Pericardium fibroblast (primary cell): ENCODE measurements around the gene LYSET. TPM values are rescaled to one million over a fixed set of nuclear protein-coding genes. Genes with fewer than 3 reads are reported as not detected.

Experiments used
- total RNA-seq: library from RNA; depleted of rRNA; stranded (reverse); fragments of >200 nt; gene quantifications from 2 replicates; pipeline ENCODE4 v1.2.3, GENCODE V29; 2015

LYSET gene, protein sequence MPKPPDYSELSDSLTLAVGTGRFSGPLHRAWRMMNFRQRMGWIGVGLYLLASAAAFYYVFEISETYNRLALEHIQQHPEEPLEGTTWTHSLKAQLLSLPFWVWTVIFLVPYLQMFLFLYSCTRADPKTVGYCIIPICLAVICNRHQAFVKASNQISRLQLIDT
- 3.8 and 5.4 TPM in 2 replicates for total RNA-seq

DNA sequence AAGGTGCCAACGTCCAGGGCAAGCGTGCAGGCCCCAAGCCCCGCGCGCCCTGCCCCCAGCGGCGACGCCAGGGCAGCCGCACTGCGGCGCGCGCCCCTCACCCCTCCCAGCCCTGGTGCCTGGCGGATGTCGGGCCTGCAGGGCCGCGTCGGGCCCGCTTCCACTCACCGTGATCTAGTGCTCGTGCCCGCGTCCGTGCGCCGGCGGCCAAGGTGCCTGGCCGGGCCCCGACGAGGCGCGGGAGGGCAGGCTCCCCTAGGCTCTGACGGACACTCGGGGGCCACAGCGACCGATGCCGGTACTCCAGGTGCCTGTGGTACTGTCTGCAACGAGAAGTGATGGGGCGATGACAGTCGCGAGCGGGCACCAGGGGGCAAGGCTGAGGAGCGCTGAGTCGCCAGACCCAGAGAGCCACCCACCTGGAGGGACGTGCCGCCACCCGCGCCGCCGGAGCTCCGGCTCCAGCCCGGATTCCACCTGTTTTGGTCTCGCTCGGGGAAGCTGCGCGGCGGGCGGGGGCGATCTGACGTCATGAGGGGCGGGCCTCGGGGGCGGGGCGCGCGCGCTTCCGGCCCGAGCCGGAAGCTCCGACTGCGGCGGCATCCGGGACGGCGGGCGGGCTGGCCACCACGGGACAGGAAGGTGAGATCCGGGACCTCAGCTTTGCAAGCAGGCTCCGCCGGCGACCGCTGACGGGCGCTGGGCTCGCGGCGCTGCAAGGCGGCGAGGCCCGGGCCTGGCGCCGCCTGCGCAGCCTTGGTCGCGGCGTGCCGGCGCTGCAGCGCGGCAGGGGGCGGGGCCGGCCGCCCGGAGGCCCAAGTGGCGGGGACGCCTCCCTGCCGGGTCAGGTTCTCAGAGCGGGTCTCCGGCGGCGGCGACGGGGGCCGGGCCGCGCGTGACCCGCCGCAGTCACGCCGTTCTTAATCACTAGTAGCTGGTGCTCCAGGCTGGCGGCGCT lies at the start of gene LYSET, which contains the start of gene MOAP1:
LYSET (plus strand) TSS at position 927 of the 958 bp plus-strand sequence. CDS start 89 bp downstream, outside the sequence.
MOAP1 (minus strand) TSS at position 507 of the 958 bp plus-strand sequence. CDS start 655 bp downstream, outside the sequence.

DNA sequence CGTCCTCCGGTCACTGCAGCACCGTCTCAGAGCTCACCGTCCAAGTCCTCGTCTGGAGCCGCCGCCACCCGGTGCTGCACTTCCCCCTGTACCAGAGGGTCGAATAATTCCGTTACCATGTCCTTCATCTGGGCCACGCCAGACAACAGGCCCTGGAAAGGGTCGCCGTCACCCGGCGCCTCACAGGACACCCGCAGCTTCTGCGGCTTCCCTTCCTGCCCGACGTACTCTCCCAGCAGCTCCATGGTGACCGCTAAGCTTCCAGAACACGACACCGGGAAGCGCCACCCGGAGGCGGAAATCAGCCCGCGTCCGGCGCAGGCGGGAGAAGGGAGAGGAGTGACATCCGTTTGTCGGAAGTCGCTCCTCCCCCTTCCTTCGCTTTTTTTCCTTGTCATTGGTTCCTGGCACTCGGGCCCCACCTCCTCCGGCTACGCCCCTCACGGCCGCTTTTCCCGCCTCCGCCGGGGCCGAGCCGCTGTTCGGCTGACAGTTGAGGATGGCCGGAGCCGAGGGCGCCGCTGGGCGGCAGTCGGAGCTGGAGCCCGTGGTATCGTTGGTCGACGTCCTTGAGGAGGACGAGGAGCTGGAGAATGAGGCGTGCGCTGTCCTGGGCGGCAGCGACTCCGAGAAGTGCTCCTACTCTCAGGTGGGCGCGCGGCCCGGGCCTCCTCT lies 21.8 kb downstream of the LYSET start, which contains the start of the genes GON7 and UBR7:
GON7 (minus strand) TSS at position 273 of the 675 bp plus-strand sequence; CDS start at position 245, 28 bp downstream.
UBR7 (plus strand) TSS at position 464 of the 675 bp plus-strand sequence; CDS start at position 500, 36 bp downstream.

Other genes starting within 250 kb of the LYSET start
- gene ITPK1, start 69.4 kb upstream of the LYSET start, total RNA-seq: 30.7 and 56.9 TPM in 2 replicates
- gene MOAP1, start 420 bp upstream of the LYSET start, total RNA-seq: 6.6 and 14.2 TPM in 2 replicates
- gene GON7, start 21.7 kb downstream of the LYSET start, total RNA-seq: 3.3 and 9.9 TPM in 2 replicates
- gene UBR7, start 21.9 kb downstream of the LYSET start, total RNA-seq: 11.7 and 18.8 TPM in 2 replicates
- gene BTBD7, start 147.7 kb downstream of the LYSET start, total RNA-seq: 10.6 and 12.3 TPM in 2 replicates
- not detected in 2 replicates for gene COX8C, start 161.9 kb downstream of the LYSET start, total RNA-seq
- gene UNC79, start 245.6 kb downstream of the LYSET start, total RNA-seq: under 0.01 and 0.34 TPM in 2 replicates